ENCODE results near the gene TBC1D21.

DNA sequence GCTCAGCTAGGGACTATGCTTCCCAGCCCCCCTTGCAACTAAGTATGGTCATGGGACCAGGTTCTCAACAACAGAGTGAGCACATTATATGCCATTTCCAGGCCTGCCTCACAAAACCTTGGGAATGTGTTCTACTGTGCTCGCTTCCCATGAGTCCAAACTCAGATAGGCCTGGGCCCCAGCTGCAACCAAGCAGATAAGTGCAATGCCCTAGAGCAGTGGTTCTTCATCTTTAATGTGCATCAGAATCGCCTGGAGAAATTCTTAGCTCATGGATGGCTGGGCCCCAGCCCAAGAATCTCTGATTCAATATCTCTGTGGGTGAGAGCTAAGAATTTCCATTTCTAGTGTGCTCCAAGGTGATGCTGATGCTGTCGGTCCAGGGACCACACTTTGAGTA is 27.5 kb upstream of the TBC1D21 start:
- TF ChIP-seq, protein P1, sequence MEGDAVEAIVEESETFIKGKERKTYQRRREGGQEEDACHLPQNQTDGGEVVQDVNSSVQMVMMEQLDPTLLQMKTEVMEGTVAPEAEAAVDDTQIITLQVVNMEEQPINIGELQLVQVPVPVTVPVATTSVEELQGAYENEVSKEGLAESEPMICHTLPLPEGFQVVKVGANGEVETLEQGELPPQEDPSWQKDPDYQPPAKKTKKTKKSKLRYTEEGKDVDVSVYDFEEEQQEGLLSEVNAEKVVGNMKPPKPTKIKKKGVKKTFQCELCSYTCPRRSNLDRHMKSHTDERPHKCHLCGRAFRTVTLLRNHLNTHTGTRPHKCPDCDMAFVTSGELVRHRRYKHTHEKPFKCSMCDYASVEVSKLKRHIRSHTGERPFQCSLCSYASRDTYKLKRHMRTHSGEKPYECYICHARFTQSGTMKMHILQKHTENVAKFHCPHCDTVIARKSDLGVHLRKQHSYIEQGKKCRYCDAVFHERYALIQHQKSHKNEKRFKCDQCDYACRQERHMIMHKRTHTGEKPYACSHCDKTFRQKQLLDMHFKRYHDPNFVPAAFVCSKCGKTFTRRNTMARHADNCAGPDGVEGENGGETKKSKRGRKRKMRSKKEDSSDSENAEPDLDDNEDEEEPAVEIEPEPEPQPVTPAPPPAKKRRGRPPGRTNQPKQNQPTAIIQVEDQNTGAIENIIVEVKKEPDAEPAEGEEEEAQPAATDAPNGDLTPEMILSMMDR (tag by site-specific recombination; IDR thresholded peaks at IDR 0.05): no peak
- TF ChIP-seq MYNN (tag by site-specific recombination; IDR thresholded peaks at IDR 0.05; ENCODE audit: borderline replicate concordance) (no peak), ZNF626 (tag by site-specific recombination; IDR thresholded peaks at IDR 0.05) (no peak), YY1 (tag by site-specific recombination; IDR thresholded peaks at IDR 0.05) (no peak), ZNF629 (tag by site-specific recombination; IDR thresholded peaks at IDR 0.05) (no peak), REST (tag by site-specific recombination; IDR thresholded peaks at IDR 0.05) (no peak), ZNF776 (tag by site-specific recombination; IDR thresholded peaks at IDR 0.05; ENCODE audit: borderline replicate concordance) (no peak), ZNF24 (tag by site-specific recombination; IDR thresholded peaks at IDR 0.05) (no peak)
- TF ChIP-seq, protein P2, sequence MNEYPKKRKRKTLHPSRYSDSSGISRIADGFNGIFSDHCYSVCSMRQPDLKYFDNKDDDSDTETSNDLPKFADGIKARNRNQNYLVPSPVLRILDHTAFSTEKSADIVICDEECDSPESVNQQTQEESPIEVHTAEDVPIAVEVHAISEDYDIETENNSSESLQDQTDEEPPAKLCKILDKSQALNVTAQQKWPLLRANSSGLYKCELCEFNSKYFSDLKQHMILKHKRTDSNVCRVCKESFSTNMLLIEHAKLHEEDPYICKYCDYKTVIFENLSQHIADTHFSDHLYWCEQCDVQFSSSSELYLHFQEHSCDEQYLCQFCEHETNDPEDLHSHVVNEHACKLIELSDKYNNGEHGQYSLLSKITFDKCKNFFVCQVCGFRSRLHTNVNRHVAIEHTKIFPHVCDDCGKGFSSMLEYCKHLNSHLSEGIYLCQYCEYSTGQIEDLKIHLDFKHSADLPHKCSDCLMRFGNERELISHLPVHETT (tag by site-specific recombination; IDR thresholded peaks at IDR 0.05): no peak

Data from HEK293 (cell line).